Stimulated activated CD8-positive, alpha-beta memory T cell treated with anti-CD3 and anti-CD28 coated beads, Interleukin-4, amount 100 ng/mL, for 1 hour (primary cell): ENCODE data around the gene CCDC24.

ENCODE experiments used
- DNase-seq, 2 donors: peaks; one replicate each; pipeline ENCODE4 v3.0.0-alpha.2; 2020; ENCODE audit warnings: low read depth in 2 of 2, low spot score in 1 of 2

CCDC24 gene

GRCh38 chr1:43997295-43997999 is 6.0 kb downstream of the CCDC24 start:
- DNase-seq = no peak

- DNase-seq = no peak
Measured at GRCh38 chr1:43998000-43998378, 6.6 kb downstream of the CCDC24 start.

- DNase-seq = no peak
Measured at GRCh38 chr1:43999455-43999854, 8.1 kb downstream of the CCDC24 start.

- DNase-seq = no peak
Measured at GRCh38 chr1:44000122-44000665, 8.8 kb downstream of the CCDC24 start.

GRCh38 chr1:44002165-44002564 is 10.8 kb downstream of the CCDC24 start:
- DNase-seq = no peak

- DNase-seq = no peak
Measured at GRCh38 chr1:44002606-44003157, 11.3 kb downstream of the CCDC24 start.

- no peak for DNase-seq
Measured at GRCh38 chr1:44008259-44008658, 16.9 kb downstream of the CCDC24 start.

GRCh38 chr1:44010935-44011471 is 19.6 kb downstream of the CCDC24 start:
- DNase-seq = no peak

- no peak for DNase-seq
Measured at GRCh38 chr1:44012404-44012803, 21.0 kb downstream of the CCDC24 start.

- DNase-seq = no peak
Measured at GRCh38 chr1:44012941-44013609, 21.7 kb downstream of the CCDC24 start.

GRCh38 chr1:44013949-44014348 is 22.6 kb downstream of the CCDC24 start:
- no peak for DNase-seq

GRCh38 chr1:44014365-44015104 is 23.1 kb downstream of the CCDC24 start:
- DNase-seq = no peak

GRCh38 chr1:44015206-44015605 is 23.8 kb downstream of the CCDC24 start:
- no peak for DNase-seq

- no peak for DNase-seq
Measured at GRCh38 chr1:44016041-44016889, 24.9 kb downstream of the CCDC24 start.

- no peak for DNase-seq
Measured at GRCh38 chr1:44016890-44017400, 25.5 kb downstream of the CCDC24 start.

- no peak for DNase-seq
Measured at GRCh38 chr1:44019466-44019948, 28.1 kb downstream of the CCDC24 start.

- no peak for DNase-seq
Measured at GRCh38 chr1:44020464-44020863, 29.1 kb downstream of the CCDC24 start.

GRCh38 chr1:44021156-44021555 is 29.8 kb downstream of the CCDC24 start:
- DNase-seq = no peak

- no peak for DNase-seq
Measured at GRCh38 chr1:44021581-44022321, 30.4 kb downstream of the CCDC24 start.
